GM12892 (cell line): ENCODE data around the gene PACS2.
"Not testable (repeated sequence)": the region's sequence is repeated elsewhere in the genome, so short reads cannot be mapped to it uniquely, and the experiment has no call there.

Experiments
- DNase-seq: peaks from one replicate; pipeline ENCODE4 v3.0.0; 2011; ENCODE audit not compliant: insufficient read length
- FAIRE-seq: peaks from 2 replicates; lab custom pipeline; 2011; peaks lifted over from hg19 to GRCh38; lab: Jason Lieb, UNC
- POLR2A ChIP-seq: IDR thresholded peaks from 2 replicates; pipeline ENCODE4 v1.6.1; 2011; ENCODE audit warnings: low read depth, low read length, control low read depth
- POLR2AphosphoS5 ChIP-seq: IDR thresholded peaks from 2 replicates; pipeline ENCODE4 v1.6.1; 2011; ENCODE audit warnings: low read depth, low read length, control low read depth
- TAF1 ChIP-seq: IDR thresholded peaks from 2 replicates; pipeline ENCODE4 v1.6.1; 2011; ENCODE audit warnings: low read depth, mild to moderate bottlenecking, control low read depth, low read length, borderline replicate concordance

Gene PACS2

GRCh38 chr14:105330491-105330895 is 15.9 kb downstream of the PACS2 start:
- no peak for TF ChIP-seq POLR2AphosphoS5
- TF ChIP-seq POLR2A: no peak
- no peak for TF ChIP-seq TAF1
- no peak for FAIRE-seq
- DNase-seq: no peak

- FAIRE-seq (no peak), DNase-seq (no peak)
- no peak for TF ChIP-seq TAF1
- TF ChIP-seq POLR2A: no peak
- TF ChIP-seq POLR2AphosphoS5: no peak
These were observed 17.2 kb downstream of the PACS2 start for GRCh38 chr14:105331575-105332349.

GRCh38 chr14:105332350-105332874 is 17.9 kb downstream of the PACS2 start:
- DNase-seq (no peak), FAIRE-seq (no peak)
- TF ChIP-seq TAF1 (no peak), POLR2AphosphoS5 (no peak), POLR2A (no peak)

- DNase-seq (no peak), FAIRE-seq (no peak)
- TF ChIP-seq POLR2AphosphoS5 (no peak), TAF1 (no peak), POLR2A (no peak)
These were observed 18.5 kb downstream of the PACS2 start for GRCh38 chr14:105333020-105333490.

GRCh38 chr14:105333613-105334364 is 19.2 kb downstream of the PACS2 start:
- FAIRE-seq (no peak), DNase-seq (no peak)
- TF ChIP-seq POLR2AphosphoS5 (no peak), TAF1 (no peak), POLR2A (no peak)

- no peak for FAIRE-seq
- DNase-seq: no peak
- TF ChIP-seq POLR2AphosphoS5 (no peak), TAF1 (no peak), POLR2A (no peak)
These were observed 20.1 kb downstream of the PACS2 start for GRCh38 chr14:105334383-105335230.

GRCh38 chr14:105335231-105335542 is 20.6 kb downstream of the PACS2 start:
- not testable (repeated sequence) for DNase-seq, FAIRE-seq

GRCh38 chr14:105335735-105336476 is 21.4 kb downstream of the PACS2 start:
- TF ChIP-seq POLR2AphosphoS5 (no peak), POLR2A (no peak), TAF1 (no peak)
- FAIRE-seq (no peak), DNase-seq (no peak)

- FAIRE-seq (no peak), DNase-seq (no peak)
- TF ChIP-seq TAF1 (no peak), POLR2AphosphoS5 (no peak), POLR2A (no peak)
These were observed 22.1 kb downstream of the PACS2 start for GRCh38 chr14:105336477-105337287.

GRCh38 chr14:105337433-105337832 is 22.9 kb downstream of the PACS2 start:
- no peak for TF ChIP-seq POLR2A
- no peak for TF ChIP-seq POLR2AphosphoS5
- TF ChIP-seq TAF1: no peak
- FAIRE-seq: no peak

More at GRCh38 chr14:105337433-105337832, 22.9 kb downstream of the PACS2 start:
- no peak for DNase-seq
